Esophagus (tissue), 2 donors: Measurements from ENCODE around the gene AGAP3. TPM values are rescaled to one million over a fixed set of nuclear protein-coding genes. Genes with fewer than 3 reads are reported as not detected.

ENCODE experiments used
- H3K27ac ChIP-seq, 2 donors: one replicate each; pipeline ENCODE4 v1.5.1; 2013; ENCODE audit warnings: low read depth in 2 of 2, mild to moderate bottlenecking in 2 of 2, inconsistent platforms in 1 of 2, low read length in 1 of 2, moderate library complexity in 1 of 2
- H3K27me3 ChIP-seq, 2 donors: one replicate each; pipeline ENCODE4 v1.6.1; 2013; ENCODE audit warnings: low read length in 2 of 2, control low read depth in 1 of 2, mild to moderate bottlenecking in 1 of 2; ENCODE audit not compliant: insufficient read depth in 2 of 2, control insufficient read depth in 1 of 2
- H3K36me3 ChIP-seq, 2 donors: one replicate each; pipeline ENCODE4 v1.6.1; 2013; ENCODE audit warnings: low read length in 1 of 2; ENCODE audit not compliant: control insufficient read depth in 2 of 2, insufficient read depth in 2 of 2
- H3K4me1 ChIP-seq, 2 donors: one replicate each; pipeline ENCODE4 v1.6.1; 2013; ENCODE audit warnings: low read length in 1 of 2; ENCODE audit not compliant: control insufficient read depth in 2 of 2, insufficient read depth in 2 of 2
- H3K4me3 ChIP-seq, 2 donors: one replicate each; pipeline ENCODE4 v1.5.1; 2013; ENCODE audit warnings: low read length in 2 of 2, mild to moderate bottlenecking in 2 of 2, low read depth in 1 of 2, moderate library complexity in 1 of 2
- H3K9me3 ChIP-seq, 2 donors: one replicate each; pipeline ENCODE4 v1.6.1; 2013; ENCODE audit warnings: mild to moderate bottlenecking in 2 of 2, low read depth in 1 of 2, low read length in 1 of 2, moderate library complexity in 1 of 2; ENCODE audit not compliant: control insufficient read depth in 2 of 2, insufficient read depth in 1 of 2
- WGBS, 2 donors: extraction: QIAGEN DNeasy Blood & Tissue Kit; methylation state at CpG; one replicate each; pipeline ENCODE4 v1.1.7; 2013; 5-methylcytosine and 5-hydroxymethylcytosine counted together
- polyA plus RNA-seq, 2 donors: library from polyadenylated mRNA; stranded (reverse); fragments of 200-250 nt; gene quantifications; one replicate each; pipeline ENCODE4 v1.2.3, GENCODE V29; 2013
- donor health status: healthy with polysubstance abuse.
- donor health status: Bipolar disorder and iron deficiency.

The AGAP3 gene
- polyA plus RNA-seq, 2 donors = 60.8 to 98.8 TPM

DNA sequence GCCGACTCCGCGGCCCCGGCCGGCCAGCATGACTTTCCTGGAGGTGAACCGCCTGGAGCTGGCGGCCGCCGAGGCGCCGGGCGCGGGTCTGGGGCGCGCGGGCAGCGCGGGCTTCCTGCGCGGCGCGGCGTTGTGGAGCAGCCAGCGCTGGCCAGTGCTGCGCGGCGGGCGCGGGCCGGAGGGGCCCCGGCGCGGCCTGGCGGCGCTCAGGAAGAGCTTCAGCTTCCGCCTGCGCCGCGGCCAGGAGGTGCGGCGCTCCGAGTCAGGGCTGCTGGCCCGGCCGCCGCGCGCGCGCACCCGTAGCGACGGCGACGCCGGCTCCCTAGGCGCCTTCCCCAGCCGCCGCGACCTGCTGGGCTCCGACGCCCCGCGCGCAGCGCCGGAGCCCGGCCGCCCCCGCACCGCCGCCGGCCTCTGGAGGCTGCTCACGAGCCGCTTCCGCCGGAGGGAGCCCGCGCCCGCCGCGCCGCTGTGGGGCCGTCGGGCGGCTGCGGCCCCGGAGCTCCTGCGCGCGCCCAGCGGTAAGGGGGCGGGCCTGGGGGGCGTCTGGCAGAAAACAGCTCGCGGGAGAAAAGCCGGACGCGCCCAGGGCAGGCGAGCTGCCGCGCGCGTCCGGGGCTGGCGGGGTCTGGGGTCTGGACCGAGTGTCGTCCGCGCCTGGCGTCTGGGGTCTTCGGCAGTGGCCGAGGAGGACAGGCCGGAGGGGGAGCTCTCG, 29.0 kb downstream of the AGAP3 start:
- Histone ChIP-seq H3K9me3 (peaks cover 0 to 2% of the 10 kb centered on the region in 2 donors), H3K27me3 (no peaks in the 10 kb centered on the region), H3K4me3 (peak overlapping the region; percentile 72 to 75), H3K27ac (peak overlapping the region; percentile 71 to 96), H3K4me1 (peaks cover 0 to 10% of the 10 kb centered on the region in 2 donors), H3K36me3 (peaks cover 4 to 37% of the 10 kb centered on the region in 2 donors)
- 5 to 10% methylated on average over 61 to 114 of the region's 114 CpGs for WGBS, 2 donors

DNA sequence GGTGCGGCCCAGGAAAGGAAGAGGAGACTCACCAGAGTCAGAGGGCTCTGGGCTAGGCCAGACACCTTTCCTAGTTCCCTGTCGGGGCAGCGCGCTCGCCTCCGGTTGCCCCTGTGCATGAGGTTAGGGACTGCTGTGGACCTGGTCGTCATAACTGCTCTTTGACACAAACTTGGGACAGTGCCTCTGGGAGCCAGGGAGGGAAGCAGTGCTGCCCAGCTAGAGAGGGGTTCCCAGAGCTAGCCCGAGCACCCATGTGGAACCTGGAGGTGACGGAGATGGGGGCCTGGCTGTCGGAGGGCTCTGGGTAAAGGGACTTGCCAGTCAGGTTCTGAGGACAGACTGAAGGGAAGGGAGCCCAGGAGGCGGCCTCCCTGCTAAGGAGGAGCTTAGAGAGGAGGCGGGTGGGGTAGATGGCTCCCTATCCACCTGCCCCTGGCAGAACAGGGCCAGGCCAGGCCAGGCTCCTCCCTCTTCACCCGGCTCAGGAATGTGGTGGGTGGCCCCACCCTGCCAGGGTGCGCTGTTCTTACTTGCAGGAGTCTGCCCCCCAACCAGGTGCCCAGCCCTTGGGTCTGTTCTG, 29.7 kb downstream of the AGAP3 start:
- Histone ChIP-seq H3K27me3 (no peaks in the 10 kb centered on the region), H3K9me3 (peaks cover 0 to 2% of the 10 kb centered on the region in 2 donors), H3K36me3 (peaks cover 11 to 43% of the 10 kb centered on the region in 2 donors), H3K27ac (peak overlapping the region; percentile 89 to 96), H3K4me1 (peaks cover 0 to 10% of the 10 kb centered on the region in 2 donors), H3K4me3 (peak overlapping the region; percentile 72 to 75)
- WGBS, 2 donors = 53 to 54% methylated on average over 13 to 14 of the region's 14 CpGs

DNA sequence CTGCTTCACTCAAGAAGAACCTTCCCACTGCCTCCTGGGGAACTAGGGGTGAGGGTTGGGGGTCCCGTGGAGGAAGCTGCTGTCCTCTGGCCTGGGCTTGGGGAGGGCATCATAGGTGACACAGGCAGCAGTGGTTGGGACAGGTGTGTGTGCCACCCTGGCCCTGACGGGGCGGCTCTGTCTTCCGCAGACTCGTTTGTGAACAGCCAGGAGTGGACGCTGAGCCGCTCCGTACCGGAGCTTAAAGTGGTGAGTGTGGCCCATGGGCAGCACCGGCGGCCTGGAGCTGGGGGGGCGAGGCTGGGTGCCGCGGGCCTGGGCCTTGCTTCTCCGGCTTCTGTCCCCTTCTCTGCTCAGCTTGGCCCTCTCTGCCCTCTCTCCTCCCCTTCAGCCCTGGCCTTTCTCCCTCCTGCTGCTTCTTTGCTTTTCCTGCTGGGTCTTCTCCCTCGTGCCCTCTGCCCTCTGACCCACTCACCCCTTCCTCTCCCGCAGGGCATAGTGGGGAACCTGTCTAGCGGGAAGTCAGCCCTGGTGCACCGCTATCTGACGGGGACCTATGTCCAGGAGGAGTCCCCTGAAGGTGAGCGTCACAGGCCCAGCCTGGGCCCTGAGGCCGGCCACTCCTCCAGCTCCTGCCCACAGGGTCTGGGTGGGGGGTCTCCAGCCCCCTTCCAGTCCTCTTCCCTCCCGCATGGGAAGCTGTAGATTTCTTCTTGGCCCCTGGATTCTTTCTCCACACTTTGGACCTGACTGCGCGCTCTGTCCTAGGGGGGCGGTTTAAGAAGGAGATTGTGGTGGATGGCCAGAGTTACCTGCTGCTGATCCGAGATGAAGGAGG, 30.5 kb downstream of the AGAP3 start:
- Histone ChIP-seq H3K27ac (peak overlapping the region; percentile 89 to 96), H3K9me3 (peaks cover 0 to 2% of the 10 kb centered on the region in 2 donors), H3K4me1 (peaks cover 0 to 10% of the 10 kb centered on the region in 2 donors), H3K36me3 (peaks cover 15 to 52% of the 10 kb centered on the region in 2 donors), H3K4me3 (peak overlapping the region; percentile 48 to 49), H3K27me3 (no peaks in the 10 kb centered on the region)
- 61 to 79% methylated on average over 27 of the region's 27 CpGs for WGBS, 2 donors

DNA sequence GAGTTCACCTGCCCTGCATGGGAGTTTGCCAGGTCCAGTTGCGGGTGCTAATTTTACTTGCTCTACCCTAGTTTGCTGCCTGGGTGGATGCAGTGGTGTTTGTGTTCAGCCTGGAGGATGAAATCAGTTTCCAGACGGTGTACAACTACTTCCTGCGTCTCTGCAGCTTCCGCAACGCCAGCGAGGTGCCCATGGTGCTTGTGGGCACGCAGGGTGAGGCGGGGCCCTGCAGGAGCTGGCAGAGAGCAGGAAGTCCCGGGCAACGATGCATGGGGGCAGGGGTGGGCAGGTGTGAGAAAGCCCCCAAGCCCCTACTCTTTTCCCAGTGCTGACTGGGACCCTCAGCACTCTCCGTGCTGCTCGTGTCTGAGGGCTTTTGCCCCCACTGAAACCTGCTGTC, 31.3 kb downstream of the AGAP3 start:
- no peaks in the 10 kb centered on the region for H3K27me3 ChIP-seq
- peaks cover 0 to 10% of the 10 kb centered on the region in 2 donors for H3K4me1 ChIP-seq
- H3K27ac ChIP-seq = no peak overlapping the region
- peak overlapping the region in 1 of 2 donors; percentile 48 for H3K4me3 ChIP-seq
- H3K36me3 ChIP-seq = peaks cover 15 to 57% of the 10 kb centered on the region in 2 donors
- H3K9me3 ChIP-seq = peaks cover 0 to 2% of the 10 kb centered on the region in 2 donors
- 58 to 65% methylated on average over 12 of the region's 12 CpGs for WGBS, 2 donors

DNA sequence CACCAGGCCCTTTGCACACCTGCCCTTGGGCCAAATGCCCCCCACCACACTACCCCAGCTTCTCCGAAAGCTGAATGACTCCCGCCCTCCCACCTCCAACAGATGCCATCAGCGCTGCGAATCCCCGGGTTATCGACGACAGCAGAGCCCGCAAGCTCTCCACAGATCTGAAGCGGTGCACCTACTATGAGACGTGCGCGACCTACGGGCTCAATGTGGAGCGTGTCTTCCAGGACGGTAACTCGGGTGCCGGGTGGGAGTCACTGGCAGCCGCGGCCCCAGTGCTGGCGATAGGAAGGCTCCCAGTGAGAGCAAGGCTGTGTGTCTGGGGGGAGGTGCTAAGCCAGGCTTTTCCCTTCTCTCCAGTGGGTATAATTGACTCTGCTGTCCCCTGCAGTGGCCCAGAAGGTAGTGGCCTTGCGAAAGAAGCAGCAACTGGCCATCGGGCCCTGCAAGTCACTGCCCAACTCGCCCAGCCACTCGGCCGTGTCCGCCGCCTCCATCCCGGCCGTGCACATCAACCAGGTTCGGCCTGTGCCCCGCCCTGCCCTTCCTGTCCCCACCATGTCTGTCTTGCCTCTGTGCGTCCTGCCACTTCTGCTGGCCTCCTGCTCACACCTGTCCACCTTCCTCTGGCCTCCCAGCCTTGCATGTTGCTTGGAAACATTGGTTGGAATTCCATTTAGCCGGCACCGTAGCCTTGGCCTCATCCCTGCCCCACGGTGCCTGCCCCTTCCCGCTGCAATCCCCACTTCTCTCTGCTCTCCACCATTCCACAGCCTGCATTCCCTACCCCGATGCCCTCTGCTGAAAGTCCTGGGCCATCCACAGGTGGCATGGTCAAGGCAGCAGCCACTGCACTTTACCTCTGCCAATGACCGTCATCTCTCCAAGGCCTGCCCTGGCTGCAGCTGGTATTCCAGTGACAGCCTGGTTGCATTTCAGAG, 32.1 kb downstream of the AGAP3 start:
- peaks cover 0 to 2% of the 10 kb centered on the region in 2 donors for H3K9me3 ChIP-seq
- no peak overlapping the region for H3K4me3 ChIP-seq
- H3K4me1 ChIP-seq = peaks cover 0 to 7% of the 10 kb centered on the region in 2 donors
- peaks cover 15 to 62% of the 10 kb centered on the region in 2 donors for H3K36me3 ChIP-seq
- WGBS, 2 donors = 93% methylated on average over 38 of the region's 38 CpGs
- no peaks in the 10 kb centered on the region for H3K27me3 ChIP-seq
- no peak overlapping the region for H3K27ac ChIP-seq

DNA sequence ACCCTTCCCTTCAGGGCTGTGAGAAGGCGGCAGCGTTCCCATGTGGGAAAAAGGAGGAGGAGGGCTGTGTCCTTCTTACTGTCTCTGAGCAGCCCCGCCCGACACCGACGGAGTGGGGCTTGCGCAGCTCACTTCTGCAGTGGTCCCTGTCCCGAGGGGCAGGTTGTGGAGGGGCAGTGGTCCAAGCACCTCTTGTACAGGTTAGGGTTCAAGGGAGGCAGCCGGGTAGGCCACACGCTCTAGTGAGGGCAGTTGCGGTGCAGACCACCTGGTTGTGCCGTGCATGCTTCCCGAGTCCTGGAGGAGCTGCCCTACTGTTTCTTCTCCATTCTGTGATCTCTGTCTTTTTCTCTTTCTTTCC, 32.8 kb downstream of the AGAP3 start:
- no peaks in the 10 kb centered on the region for H3K27me3 ChIP-seq
- H3K36me3 ChIP-seq = peaks cover 15 to 64% of the 10 kb centered on the region in 2 donors
- H3K27ac ChIP-seq = no peak overlapping the region
- H3K4me1 ChIP-seq = peaks cover 0 to 3% of the 10 kb centered on the region in 2 donors
- H3K9me3 ChIP-seq = peaks cover 0 to 2% of the 10 kb centered on the region in 2 donors
- 93 to 94% methylated on average over 13 of the region's 13 CpGs for WGBS, 2 donors
- H3K4me3 ChIP-seq = no peak overlapping the region

DNA sequence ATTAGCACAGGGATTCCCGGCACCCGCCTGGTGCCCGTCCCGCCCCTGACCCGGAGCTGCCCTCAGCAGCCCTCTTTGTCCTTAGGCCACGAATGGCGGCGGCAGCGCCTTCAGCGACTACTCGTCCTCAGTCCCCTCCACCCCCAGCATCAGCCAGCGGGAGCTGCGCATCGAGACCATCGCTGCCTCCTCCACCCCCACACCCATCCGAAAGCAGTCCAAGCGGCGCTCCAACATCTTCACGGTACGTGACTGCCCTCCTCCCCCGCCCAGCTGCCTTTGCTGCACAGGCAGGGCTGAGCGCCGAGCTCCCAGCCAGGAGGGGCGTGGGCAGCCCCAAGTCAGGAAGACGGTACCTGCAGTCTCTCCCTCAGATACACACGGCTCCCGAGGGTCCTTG, 33.6 kb downstream of the AGAP3 start:
- WGBS, 2 donors = 84% methylated on average over 27 of the region's 27 CpGs

DNA sequence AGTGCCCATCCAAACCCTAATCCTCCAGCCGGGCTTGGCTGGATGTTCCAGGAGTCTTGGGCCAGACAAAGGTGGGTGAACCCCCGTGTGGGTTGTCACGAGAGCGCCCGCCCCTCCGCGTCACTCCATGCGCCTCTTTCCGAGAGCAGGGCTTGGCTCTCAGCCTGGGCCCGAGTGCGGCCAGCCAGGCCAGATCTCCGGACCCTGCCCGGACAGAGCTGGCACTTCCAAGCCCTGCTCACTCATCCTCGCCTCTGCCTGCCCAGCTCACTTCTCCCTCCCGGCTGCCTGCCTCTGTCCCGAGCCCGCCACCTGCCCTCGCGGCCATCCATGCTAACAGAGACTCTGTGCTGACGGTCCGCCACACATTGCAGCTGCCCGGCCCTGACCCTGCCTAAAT, 34.6 kb downstream of the AGAP3 start:
- H3K4me3 ChIP-seq = no peak overlapping the region
- H3K9me3 ChIP-seq = no peaks in the 10 kb centered on the region
- H3K36me3 ChIP-seq = peaks cover 15 to 74% of the 10 kb centered on the region in 2 donors
- H3K4me1 ChIP-seq = peaks cover 0 to 17% of the 10 kb centered on the region in 2 donors
- no peak overlapping the region for H3K27ac ChIP-seq
- no peaks in the 10 kb centered on the region for H3K27me3 ChIP-seq
- WGBS, 2 donors = 85 to 87% methylated on average over 21 to 22 of the region's 22 CpGs

More for the DNA sequence above, 33.6 kb downstream of the AGAP3 start:
- Histone ChIP-seq H3K4me3 (no peak overlapping the region), H3K27me3 (no peaks in the 10 kb centered on the region), H3K9me3 (peaks cover 0 to 2% of the 10 kb centered on the region in 2 donors), H3K4me1 (peaks cover 0 to 9% of the 10 kb centered on the region in 2 donors), H3K36me3 (peaks cover 15 to 72% of the 10 kb centered on the region in 2 donors), H3K27ac (no peak overlapping the region)
